Esophagus squamous epithelium (tissue), 5 donors: ENCODE measurements around the gene SMURF2. TPM values are rescaled to one million over a fixed set of nuclear protein-coding genes. Genes with fewer than 3 reads are reported as not detected.

Experiments
- DNase-seq: peaks from one replicate; lab custom pipeline; 2025; lab: John Stamatoyannopoulos, UW
- H3K27ac ChIP-seq, 4 donors: fragments of 200-600 bp; sonication (generic); one replicate each; pipeline ENCODE4 v1.5.1; 2016 to 2019; ENCODE audit warnings: mild to moderate bottlenecking in 1 of 4
- H3K27me3 ChIP-seq, 4 donors: fragments of 200-600 bp; sonication (generic); 1 replicate in 3 of 4; 2 replicates in 1 of 4; pipeline versions ENCODE4 v1.5.1 to v1.6.0; 2017 to 2021; ENCODE audit warnings: antibody characterized with exemption in 1 of 4
- H3K36me3 ChIP-seq, 3 donors: fragments of 200-600 bp; sonication (generic); one replicate each; pipeline ENCODE4 v1.5.1; 2016 to 2019
- H3K4me1 ChIP-seq, 3 donors: fragments of 200-600 bp; sonication (generic); one replicate each; pipeline ENCODE4 v1.5.1; 2017 to 2019
- H3K4me3 ChIP-seq, 4 donors: fragments of 200-600 bp; sonication (generic); 1 replicate in 3 of 4; 2 replicates in 1 of 4; pipeline ENCODE4 v1.5.1; 2016 to 2019; ENCODE audit warnings: mild to moderate bottlenecking in 2 of 4, moderate library complexity in 1 of 4
- H3K9me3 ChIP-seq, 3 donors: fragments of 200-600 bp; sonication (generic); one replicate each; pipeline ENCODE4 v1.5.1; 2016 to 2019
- POLR2A ChIP-seq, 4 donors: fragments of 450-650 bp; IDR thresholded peaks; one replicate each; pipeline ENCODE4 v1.6.1; 2017; ENCODE audit warnings: antibody characterized with exemption in 4 of 4, mild to moderate bottlenecking in 4 of 4, moderate library complexity in 3 of 4
- WGBS, 2 donors: methylation state at CpG; one replicate each; pipeline ENCODE4 v1.1.5; 2018; 5-methylcytosine and 5-hydroxymethylcytosine counted together
- intact Hi-C: fragments of 100-400 bp; cut with DNase I; formaldehyde crosslinking; loops from one replicate; pipeline ENCODE4 v1.15.0; 2022
- total RNA-seq, 4 donors: library from RNA; depleted of rRNA; stranded (reverse); fragments of >200 nt; gene quantifications; one replicate each; pipeline ENCODE4 v1.1.0, GENCODE V29; 2016
- TF ChIP-seq, protein P1 (sequence below), 6 experiments: fragments of 450-650 bp in 4 of 6; fragments of 200-600 bp in 2 of 6; sonication (generic) in 2 of 6; IDR thresholded peaks; one replicate each; pipeline ENCODE4 v1.5.1; 2016 to 2019; ENCODE audit warnings: antibody characterized with exemption in 6 of 6, mild to moderate bottlenecking in 4 of 6, moderate library complexity in 4 of 6
- donor health status: DM: yes; HTN: yes; CAD: no.

SMURF2 gene
- total RNA-seq, 4 donors from 2014 or later, result 7.0 to 22.7 (median 13.0) TPM

DNA sequence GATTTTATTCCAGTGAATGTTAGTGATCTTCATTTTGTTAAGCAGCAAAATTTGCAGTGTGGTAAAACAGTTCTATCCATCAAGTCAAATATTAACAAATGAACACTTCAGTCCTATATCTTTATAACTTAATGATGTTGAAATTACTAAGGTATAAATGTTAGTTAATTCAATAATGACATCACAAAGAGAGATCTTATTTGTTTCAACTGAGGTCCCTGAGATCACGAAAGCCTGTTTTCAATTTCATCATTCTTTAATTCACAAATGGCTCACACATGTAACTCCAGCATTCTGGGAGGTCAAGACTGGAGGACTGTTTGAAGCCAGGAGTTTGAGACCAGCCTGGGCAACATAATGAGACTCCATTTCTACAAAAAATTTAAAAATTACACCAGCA, 13.9 kb downstream of the SMURF2 start:
- Histone ChIP-seq H3K27me3 (no peaks in the 10 kb centered on the region), H3K4me3 (no peak overlapping the region), H3K27ac (no peak overlapping the region), H3K36me3 (peaks cover 0 to 23% (median 0%) of the 10 kb centered on the region in 3 donors), H3K4me1 (peaks cover 0 to 40% (median 11%) of the 10 kb centered on the region in 3 donors), H3K9me3 (no peaks in the 10 kb centered on the region)
- TF ChIP-seq POLR2A (IDR thresholded peaks at IDR 0.05), result no peak
- no peak for DNase-seq
- 70 to 82% methylated on average over 1 of the region's 1 CpG for WGBS, 2 donors
- intact Hi-C loops, result no loop called here

- Histone ChIP-seq H3K4me1 (peaks cover 0 to 38% (median 10%) of the 10 kb centered on the region in 3 donors), H3K9me3 (no peaks in the 10 kb centered on the region), H3K4me3 (no peak overlapping the region), H3K27ac (no peak overlapping the region), H3K27me3 (no peaks in the 10 kb centered on the region), H3K36me3 (peaks cover 0 to 23% (median 0%) of the 10 kb centered on the region in 3 donors)
- TF ChIP-seq, protein P1, sequence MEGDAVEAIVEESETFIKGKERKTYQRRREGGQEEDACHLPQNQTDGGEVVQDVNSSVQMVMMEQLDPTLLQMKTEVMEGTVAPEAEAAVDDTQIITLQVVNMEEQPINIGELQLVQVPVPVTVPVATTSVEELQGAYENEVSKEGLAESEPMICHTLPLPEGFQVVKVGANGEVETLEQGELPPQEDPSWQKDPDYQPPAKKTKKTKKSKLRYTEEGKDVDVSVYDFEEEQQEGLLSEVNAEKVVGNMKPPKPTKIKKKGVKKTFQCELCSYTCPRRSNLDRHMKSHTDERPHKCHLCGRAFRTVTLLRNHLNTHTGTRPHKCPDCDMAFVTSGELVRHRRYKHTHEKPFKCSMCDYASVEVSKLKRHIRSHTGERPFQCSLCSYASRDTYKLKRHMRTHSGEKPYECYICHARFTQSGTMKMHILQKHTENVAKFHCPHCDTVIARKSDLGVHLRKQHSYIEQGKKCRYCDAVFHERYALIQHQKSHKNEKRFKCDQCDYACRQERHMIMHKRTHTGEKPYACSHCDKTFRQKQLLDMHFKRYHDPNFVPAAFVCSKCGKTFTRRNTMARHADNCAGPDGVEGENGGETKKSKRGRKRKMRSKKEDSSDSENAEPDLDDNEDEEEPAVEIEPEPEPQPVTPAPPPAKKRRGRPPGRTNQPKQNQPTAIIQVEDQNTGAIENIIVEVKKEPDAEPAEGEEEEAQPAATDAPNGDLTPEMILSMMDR (IDR thresholded peaks at IDR 0.05), result no peak
- no peak for TF ChIP-seq POLR2A (IDR thresholded peaks at IDR 0.05)
- intact Hi-C loops, result no loop called here
- WGBS, 2 donors, result 90 to 100% methylated on average over 1 of the region's 1 CpG
- DNase-seq, result no peak
These were observed 14.3 kb downstream of the SMURF2 start for GRCh38 chr17:64647817-64648216.

DNA sequence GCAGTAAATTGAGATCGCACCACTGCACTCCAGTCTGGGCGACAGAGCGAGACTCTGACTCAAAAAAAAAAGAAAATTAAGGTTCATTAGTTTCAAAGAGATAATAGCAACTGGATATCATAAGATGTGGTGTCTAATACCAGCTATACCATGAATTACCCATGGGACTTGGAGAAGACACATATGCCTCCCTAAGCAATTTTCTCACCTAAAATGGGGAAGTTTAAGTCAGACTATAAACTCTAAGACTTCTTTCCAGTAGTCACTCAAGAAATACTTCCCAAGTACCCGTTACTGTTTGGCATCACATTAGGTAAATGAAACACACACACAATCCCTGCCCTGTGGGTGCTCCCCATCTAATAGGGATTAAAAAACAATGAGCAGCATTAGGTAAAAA, 22.6 kb downstream of the SMURF2 start:
- Histone ChIP-seq H3K36me3 (peaks cover 0 to 13% (median 0%) of the 10 kb centered on the region in 3 donors), H3K27me3 (no peaks in the 10 kb centered on the region), H3K4me3 (no peak overlapping the region), H3K4me1 (peaks cover 5 to 22% (median 8%) of the 10 kb centered on the region in 3 donors), H3K27ac (no peak overlapping the region), H3K9me3 (no peaks in the 10 kb centered on the region)
- DNase-seq, result no peak
- TF ChIP-seq, protein P1 (IDR thresholded peaks at IDR 0.05), result no peak
- TF ChIP-seq POLR2A (IDR thresholded peaks at IDR 0.05), result no peak
- intact Hi-C loops, result no loop called here
- 88 to 94% methylated on average over 4 of the region's 4 CpGs for WGBS, 2 donors

DNA sequence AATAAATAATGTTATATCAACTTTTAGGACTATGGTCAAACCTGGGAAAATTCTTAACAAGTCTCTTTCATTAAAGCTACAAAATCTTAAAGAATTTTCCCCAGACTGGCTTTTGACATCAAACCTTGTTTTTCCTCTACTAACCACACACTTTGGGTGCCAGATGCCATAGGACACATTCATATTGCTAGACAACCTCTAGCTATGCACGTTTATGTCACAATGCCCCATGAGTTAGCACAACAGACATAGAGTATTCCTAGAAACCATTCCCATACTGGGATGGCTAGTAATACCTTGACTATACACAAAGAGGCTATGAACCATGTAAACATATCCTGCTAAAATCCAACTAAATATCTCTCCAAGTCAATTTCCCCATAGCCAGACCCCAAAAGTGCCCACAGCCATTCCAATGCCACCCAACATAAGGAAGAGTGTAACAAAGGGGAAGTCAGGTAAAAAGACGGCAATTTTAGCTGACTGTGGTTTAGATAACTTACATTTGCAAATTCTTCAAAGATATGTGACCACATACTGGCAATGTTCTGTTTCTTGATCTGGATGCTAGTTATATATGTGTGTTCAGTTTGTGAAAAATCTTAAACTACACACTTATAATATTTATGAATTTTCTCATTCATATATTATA, 23.4 kb downstream of the SMURF2 start:
- WGBS, 2 donors, result 54 to 73% methylated on average over 2 of the region's 2 CpGs
- Histone ChIP-seq H3K4me3 (no peak overlapping the region), H3K9me3 (no peaks in the 10 kb centered on the region), H3K4me1 (peaks cover 5 to 22% (median 8%) of the 10 kb centered on the region in 3 donors), H3K36me3 (peaks cover 0 to 10% (median 0%) of the 10 kb centered on the region in 3 donors), H3K27me3 (no peaks in the 10 kb centered on the region), H3K27ac (no peak overlapping the region)
- intact Hi-C loops, result no loop called here
- TF ChIP-seq POLR2A (IDR thresholded peaks at IDR 0.05), result no peak
- TF ChIP-seq, protein P1 (IDR thresholded peaks at IDR 0.05), result no peak
- DNase-seq, result no peak

DNA sequence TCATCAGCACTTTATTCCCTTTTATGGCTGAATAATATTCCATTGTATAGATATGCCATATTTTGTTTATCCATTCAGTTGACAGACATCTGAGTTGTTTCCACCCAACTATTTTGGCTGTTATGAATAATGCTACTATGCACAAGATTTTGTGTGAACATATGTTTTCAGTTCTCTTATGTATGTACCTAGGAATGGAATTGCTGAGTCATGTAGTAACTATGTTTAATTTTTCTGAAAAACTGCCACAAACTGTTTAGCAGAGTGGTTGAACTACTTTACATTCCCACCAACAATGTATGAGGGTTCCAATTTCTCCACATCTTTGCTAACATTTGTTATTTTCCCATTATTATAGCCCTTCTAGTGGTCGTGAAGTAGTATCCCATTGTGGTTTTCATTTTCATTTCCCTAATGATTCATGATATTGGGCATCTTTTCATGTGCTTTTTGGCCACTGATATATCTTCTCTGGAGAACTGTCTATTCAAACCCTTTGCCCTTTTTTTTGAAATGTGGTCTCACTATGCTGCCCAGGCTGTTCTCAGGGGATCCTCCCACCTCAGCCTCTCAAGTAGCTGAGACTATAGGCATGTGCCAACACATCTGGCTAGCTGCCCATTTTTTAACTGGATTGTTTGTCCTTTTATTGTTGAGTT, 26.3 kb downstream of the SMURF2 start:
- Histone ChIP-seq H3K4me3 (no peak overlapping the region), H3K36me3 (peaks cover 0 to 10% (median 0%) of the 10 kb centered on the region in 3 donors), H3K27ac (peak overlapping the region in 1 of 4 donors; percentile 7), H3K27me3 (no peaks in the 10 kb centered on the region), H3K9me3 (no peaks in the 10 kb centered on the region), H3K4me1 (peaks cover 0 to 34% (median 10%) of the 10 kb centered on the region in 3 donors)
- intact Hi-C loops, result no loop called here
- no peak for DNase-seq
- no peak for TF ChIP-seq POLR2A (IDR thresholded peaks at IDR 0.05)
- TF ChIP-seq, protein P1 (IDR thresholded peaks at IDR 0.05), result no peak
- WGBS, 2 donors, result 36 to 47% methylated on average over 1 of the region's 1 CpG
